GM21447 (cell line): ENCODE data around the gene RNF39.
"Not testable (repeated sequence)": the region's sequence is repeated elsewhere in the genome, so short reads cannot be mapped to it uniquely, and the experiment has no call there.

Experiments
- ATAC-seq: cut with Tn5 transposase; IDR thresholded peaks from one replicate; pipeline ENCODE4 v1.9.1; 2021; ENCODE audit not compliant: unreplicated experiment

The RNF39 gene

GRCh38 chr6:30062471-30063178 is 12.9 kb downstream of the RNF39 start:
- no peak for ATAC-seq

GRCh38 chr6:30061858-30062458 is 13.6 kb downstream of the RNF39 start:
- ATAC-seq: no peak

GRCh38 chr6:30061092-30061857 is 14.3 kb downstream of the RNF39 start, which contains the start of gene POLR1H:
TSS of gene POLR1H (plus strand) at chr6:30061265. CDS start at chr6:30061525, 260 bp downstream.
- peak; percentile 85 for ATAC-seq

GRCh38 chr6:30060606-30061091 is 14.9 kb downstream of the RNF39 start:
- no peak for ATAC-seq

- no peak for ATAC-seq
Observed at GRCh38 chr6:30055513-30055912, 20.1 kb downstream of the RNF39 start.

GRCh38 chr6:30053682-30054081 is 21.9 kb downstream of the RNF39 start:
- no peak for ATAC-seq

GRCh38 chr6:30047220-30047619 is 28.3 kb downstream of the RNF39 start:
- ATAC-seq: no peak

- no peak for ATAC-seq
Observed at GRCh38 chr6:30044630-30045029, 30.9 kb downstream of the RNF39 start.

- no peak for ATAC-seq
Observed at GRCh38 chr6:30043744-30044143, 31.8 kb downstream of the RNF39 start.

GRCh38 chr6:30042914-30043313 is 32.7 kb downstream of the RNF39 start:
- ATAC-seq: no peak

- no peak for ATAC-seq
Observed at GRCh38 chr6:30042476-30042875, 33.1 kb downstream of the RNF39 start.

- no peak for ATAC-seq
Observed at GRCh38 chr6:30041821-30042220, 33.7 kb downstream of the RNF39 start.

- no peak for ATAC-seq
Observed at GRCh38 chr6:30041221-30041620, 34.3 kb downstream of the RNF39 start.

- no peak for ATAC-seq
Observed at GRCh38 chr6:30037182-30037788, 38.3 kb downstream of the RNF39 start.

- ATAC-seq: no peak
Observed at GRCh38 chr6:30035784-30036183, 39.8 kb downstream of the RNF39 start.

- ATAC-seq: not testable (repeated sequence)
Observed at GRCh38 chr6:30033440-30033839, 42.1 kb downstream of the RNF39 start.

GRCh38 chr6:30031381-30031780 is 44.2 kb downstream of the RNF39 start:
- no peak for ATAC-seq

- ATAC-seq: no peak
Observed at GRCh38 chr6:30029588-30029987, 46.0 kb downstream of the RNF39 start.

GRCh38 chr6:30025186-30025585 is 50.4 kb downstream of the RNF39 start:
- no peak for ATAC-seq

- ATAC-seq: not testable (repeated sequence)
Observed at GRCh38 chr6:30022712-30023111, 52.9 kb downstream of the RNF39 start.

- no peak for ATAC-seq
Observed at GRCh38 chr6:30022189-30022588, 53.4 kb downstream of the RNF39 start.
